Osteoblast (primary cell): ENCODE data around the gene ADGRD2. TPM values are rescaled to one million over a fixed set of nuclear protein-coding genes. Genes with fewer than 3 reads are reported as not detected.

Source experiments
- DNase-seq: peaks from one replicate; pipeline ENCODE4 v3.0.0; 2011; ENCODE audit warnings: low spot score, mixed read lengths; ENCODE audit not compliant: insufficient read length; ENCODE audit errors: missing footprints
- H2AFZ ChIP-seq: 2 replicates; pipeline ENCODE4 v1.6.0; 2011; ENCODE audit warnings: mild to moderate bottlenecking, low read length
- H3K27ac ChIP-seq: 2 replicates; pipeline ENCODE4 v1.5.1; 2011; ENCODE audit warnings: mild to moderate bottlenecking, low read depth, low read length, moderate library complexity
- H3K27me3 ChIP-seq: 2 replicates; pipeline ENCODE4 v1.6.0; 2012; ENCODE audit warnings: mild to moderate bottlenecking, control low read depth, inconsistent platforms, low read length, moderate library complexity; ENCODE audit not compliant: insufficient read depth
- H3K36me3 ChIP-seq: 2 replicates; pipeline ENCODE4 v1.5.1; 2011; ENCODE audit warnings: mild to moderate bottlenecking, low read length, control low read depth, moderate library complexity; ENCODE audit not compliant: insufficient read depth
- H3K4me1 ChIP-seq: 2 replicates; pipeline ENCODE4 v1.5.1; 2011; ENCODE audit warnings: mild to moderate bottlenecking, low read length, control low read depth, moderate library complexity; ENCODE audit not compliant: insufficient read depth
- H3K4me2 ChIP-seq: 2 replicates; pipeline ENCODE4 v1.6.0; 2011; ENCODE audit warnings: mild to moderate bottlenecking, low read length; ENCODE audit not compliant: insufficient read depth
- H3K4me3 ChIP-seq: fragments of 200-600 bp; sonication (generic); 3 replicates; pipeline ENCODE4 v1.5.1; 2012; ENCODE audit warnings: mild to moderate bottlenecking, low read length, inconsistent platforms; ENCODE audit not compliant: insufficient read depth
- H3K79me2 ChIP-seq: 2 replicates; pipeline ENCODE4 v1.6.0; 2012; ENCODE audit warnings: mild to moderate bottlenecking, low read length, control low read depth, inconsistent platforms; ENCODE audit not compliant: insufficient read depth
- H3K9me3 ChIP-seq: 2 replicates; pipeline ENCODE4 v1.5.1; 2011; ENCODE audit warnings: low read depth, low read length, control low read depth
- H4K20me1 ChIP-seq: 2 replicates; pipeline ENCODE4 v1.6.0; 2012; ENCODE audit warnings: mild to moderate bottlenecking, low read length, control low read depth; ENCODE audit not compliant: insufficient read depth
- total RNA-seq: library from RNA; depleted of rRNA; stranded (reverse); fragments of >200 nt; gene quantifications from 2 replicates; pipeline ENCODE4 v1.2.3, GENCODE V29; 2012
- TF ChIP-seq, protein P1 (sequence below): IDR thresholded peaks from 2 replicates; pipeline ENCODE4 v1.5.1; 2011; ENCODE audit warnings: mild to moderate bottlenecking, low read depth, low read length, moderate library complexity; ENCODE audit errors: extremely low read depth

ADGRD2 gene
- total RNA-seq, 1 donor, result not detected

DNA sequence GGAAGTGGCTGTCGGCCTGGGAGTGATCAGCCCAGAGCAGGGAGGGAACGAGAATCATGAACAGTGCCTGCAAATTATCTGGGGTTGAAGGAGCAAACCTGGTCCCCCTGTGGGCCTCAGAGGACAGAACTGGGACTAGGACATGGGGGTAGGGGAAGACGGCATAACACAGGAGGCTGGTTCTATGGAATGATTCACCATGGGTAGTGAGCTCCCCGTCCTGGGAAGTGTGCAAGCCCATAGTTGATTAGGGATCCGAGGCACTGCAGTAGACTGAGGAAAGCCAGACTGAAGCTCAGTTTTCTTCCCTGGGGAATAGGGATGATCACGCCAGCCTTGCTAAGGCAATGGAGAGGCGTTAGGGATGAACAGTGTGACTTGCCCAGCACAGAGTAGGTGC, 5.6 kb downstream of the ADGRD2 start:
- H3K4me2 ChIP-seq, result no peak overlapping the region
- no peak overlapping the region for H3K4me3 ChIP-seq
- TF ChIP-seq, protein P1, sequence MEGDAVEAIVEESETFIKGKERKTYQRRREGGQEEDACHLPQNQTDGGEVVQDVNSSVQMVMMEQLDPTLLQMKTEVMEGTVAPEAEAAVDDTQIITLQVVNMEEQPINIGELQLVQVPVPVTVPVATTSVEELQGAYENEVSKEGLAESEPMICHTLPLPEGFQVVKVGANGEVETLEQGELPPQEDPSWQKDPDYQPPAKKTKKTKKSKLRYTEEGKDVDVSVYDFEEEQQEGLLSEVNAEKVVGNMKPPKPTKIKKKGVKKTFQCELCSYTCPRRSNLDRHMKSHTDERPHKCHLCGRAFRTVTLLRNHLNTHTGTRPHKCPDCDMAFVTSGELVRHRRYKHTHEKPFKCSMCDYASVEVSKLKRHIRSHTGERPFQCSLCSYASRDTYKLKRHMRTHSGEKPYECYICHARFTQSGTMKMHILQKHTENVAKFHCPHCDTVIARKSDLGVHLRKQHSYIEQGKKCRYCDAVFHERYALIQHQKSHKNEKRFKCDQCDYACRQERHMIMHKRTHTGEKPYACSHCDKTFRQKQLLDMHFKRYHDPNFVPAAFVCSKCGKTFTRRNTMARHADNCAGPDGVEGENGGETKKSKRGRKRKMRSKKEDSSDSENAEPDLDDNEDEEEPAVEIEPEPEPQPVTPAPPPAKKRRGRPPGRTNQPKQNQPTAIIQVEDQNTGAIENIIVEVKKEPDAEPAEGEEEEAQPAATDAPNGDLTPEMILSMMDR, result no peak
- H2AFZ ChIP-seq, result no peak overlapping the region
- no peaks in the 10 kb centered on the region for H4K20me1 ChIP-seq
- H3K36me3 ChIP-seq, result no peaks in the 10 kb centered on the region
- no peaks in the 10 kb centered on the region for H3K79me2 ChIP-seq
- no peaks in the 10 kb centered on the region for H3K4me1 ChIP-seq
- peaks cover 22% of the 10 kb centered on the region for H3K27me3 ChIP-seq
- H3K27ac ChIP-seq, result no peak overlapping the region
- H3K9me3 ChIP-seq, result no peaks in the 10 kb centered on the region
- DNase-seq, result peak; percentile 80

DNA sequence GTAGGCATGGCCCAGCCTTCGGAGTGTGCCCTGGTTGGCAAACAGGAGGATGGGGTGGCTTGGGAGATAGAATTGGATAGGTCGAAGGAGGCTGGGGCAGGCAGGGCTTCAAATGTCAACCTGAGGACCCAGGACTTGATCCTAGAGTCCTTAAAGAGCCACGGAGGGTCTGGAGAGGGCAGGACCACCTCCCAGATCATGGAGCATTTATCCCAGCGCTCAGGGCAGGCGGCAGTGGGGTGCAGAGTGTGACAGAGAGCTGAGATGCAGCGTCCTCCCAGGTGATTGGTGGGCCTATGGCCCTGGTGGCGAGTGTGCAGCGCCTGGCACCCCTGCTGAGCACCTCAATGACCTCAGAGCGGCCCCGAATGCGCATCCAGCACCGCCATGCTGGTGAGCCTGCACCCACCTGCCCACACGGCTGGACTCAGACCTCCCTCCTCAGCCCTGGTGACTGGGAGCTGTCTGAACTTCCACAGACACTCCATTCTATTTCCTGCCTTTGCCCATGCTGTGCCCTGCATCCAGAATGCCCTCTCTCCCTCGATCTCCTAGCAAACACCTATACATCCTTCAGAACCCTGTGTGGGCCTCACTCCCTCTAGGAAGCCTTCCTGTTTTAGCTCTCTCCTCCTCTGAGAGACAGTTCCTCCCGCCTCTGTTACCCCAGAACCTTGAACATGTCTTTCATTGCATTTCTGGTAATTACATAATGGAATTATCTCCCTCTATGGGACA, 6.3 kb downstream of the ADGRD2 start:
- Histone ChIP-seq H3K36me3 (no peaks in the 10 kb centered on the region), H3K4me3 (no peak overlapping the region), H3K27me3 (peaks cover 18% of the 10 kb centered on the region), H4K20me1 (no peaks in the 10 kb centered on the region), H2AFZ (no peak overlapping the region), H3K9me3 (no peaks in the 10 kb centered on the region), H3K4me1 (no peaks in the 10 kb centered on the region), H3K79me2 (no peaks in the 10 kb centered on the region), H3K27ac (no peak overlapping the region), H3K4me2 (no peak overlapping the region)
- DNase-seq, result peak; percentile 87
- TF ChIP-seq, protein P1, result no peak

DNA sequence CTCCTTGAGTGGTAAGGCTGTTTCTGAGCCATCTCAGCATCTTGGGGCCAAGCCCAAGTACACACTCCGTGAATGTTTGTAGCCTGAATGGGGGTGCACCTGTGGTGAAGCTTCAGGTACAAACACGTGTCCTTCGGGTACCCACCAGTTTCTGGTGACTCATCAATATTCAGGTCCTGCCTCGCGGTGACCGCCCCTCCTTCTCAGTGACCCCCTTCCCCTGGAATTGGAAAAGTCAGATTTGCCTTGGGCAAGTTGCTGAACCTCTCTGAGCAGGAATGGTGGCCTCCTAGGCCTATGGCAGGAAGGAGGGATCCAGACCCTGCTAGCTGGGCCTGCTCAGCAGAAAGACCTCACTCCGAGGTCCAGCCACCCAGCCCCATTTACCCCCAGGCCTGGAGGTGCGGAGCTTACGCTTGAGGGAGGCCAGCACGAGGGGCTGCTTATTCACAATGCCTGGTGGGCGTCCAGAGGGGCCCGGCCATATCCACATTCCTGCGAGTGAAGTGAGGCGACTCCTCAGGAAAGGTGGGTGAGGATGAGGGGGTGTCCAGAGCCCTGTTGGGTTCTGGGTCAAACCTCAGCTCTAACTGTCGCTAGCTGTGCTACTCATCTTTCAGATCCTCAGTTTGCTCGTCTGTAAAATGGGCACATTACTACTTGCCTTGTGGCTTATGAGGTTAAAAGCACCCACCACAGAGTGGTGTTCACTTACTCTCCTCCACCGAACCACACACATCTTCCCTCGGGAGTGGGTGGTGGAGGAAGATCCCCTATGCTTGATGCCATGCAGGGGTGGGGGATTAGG, 7.0 kb downstream of the ADGRD2 start:
- H3K79me2 ChIP-seq, result no peaks in the 10 kb centered on the region
- no peak overlapping the region for H3K27ac ChIP-seq
- no peak overlapping the region for H2AFZ ChIP-seq
- no peaks in the 10 kb centered on the region for H3K36me3 ChIP-seq
- H3K4me3 ChIP-seq, result no peak overlapping the region
- no peak overlapping the region for H3K4me2 ChIP-seq
- peaks cover 12% of the 10 kb centered on the region for H3K27me3 ChIP-seq
- H3K9me3 ChIP-seq, result no peaks in the 10 kb centered on the region
- peak; percentile 69 for DNase-seq
- no peaks in the 10 kb centered on the region for H3K4me1 ChIP-seq
- no peaks in the 10 kb centered on the region for H4K20me1 ChIP-seq
- TF ChIP-seq, protein P1, result no peak

- Histone ChIP-seq H3K27me3 (peaks cover 17% of the 10 kb centered on the region), H3K4me2 (no peak overlapping the region), H3K4me3 (no peak overlapping the region), H3K79me2 (no peaks in the 10 kb centered on the region), H3K4me1 (no peaks in the 10 kb centered on the region), H3K9me3 (no peaks in the 10 kb centered on the region), H3K27ac (no peak overlapping the region), H3K36me3 (no peaks in the 10 kb centered on the region), H4K20me1 (no peaks in the 10 kb centered on the region), H2AFZ (no peak overlapping the region)
- DNase-seq, result peak; percentile 71
- TF ChIP-seq, protein P1, result no peak
These were observed 7.7 kb downstream of the ADGRD2 start for GRCh38 chr9:124457887-124458431.
